Astrocyte of the cerebellum (primary cell): ENCODE measurements around the gene CCDC71L.

Experiments
- DNase-seq: peaks from one replicate; pipeline ENCODE4 v3.0.0-alpha.2; 2011; ENCODE audit warnings: low read depth
- H3K4me3 ChIP-seq: 2 replicates; pipeline ENCODE4 v1.5.1; 2011; ENCODE audit warnings: mild to moderate bottlenecking, low read depth, low read length, moderate library complexity
- in situ Hi-C: cut with HindIII; loops from 2 replicates; pipeline ENCODE4 v1.10.0; 2017; ENCODE audit warnings: low sequenced_read_pairs
- TF ChIP-seq, protein P1 (sequence below): IDR thresholded peaks from 2 replicates; pipeline ENCODE4 v1.5.1; 2012; ENCODE audit warnings: low read length, low read depth, moderate library complexity, mild to moderate bottlenecking; ENCODE audit errors: missing control alignments

CCDC71L gene

DNA sequence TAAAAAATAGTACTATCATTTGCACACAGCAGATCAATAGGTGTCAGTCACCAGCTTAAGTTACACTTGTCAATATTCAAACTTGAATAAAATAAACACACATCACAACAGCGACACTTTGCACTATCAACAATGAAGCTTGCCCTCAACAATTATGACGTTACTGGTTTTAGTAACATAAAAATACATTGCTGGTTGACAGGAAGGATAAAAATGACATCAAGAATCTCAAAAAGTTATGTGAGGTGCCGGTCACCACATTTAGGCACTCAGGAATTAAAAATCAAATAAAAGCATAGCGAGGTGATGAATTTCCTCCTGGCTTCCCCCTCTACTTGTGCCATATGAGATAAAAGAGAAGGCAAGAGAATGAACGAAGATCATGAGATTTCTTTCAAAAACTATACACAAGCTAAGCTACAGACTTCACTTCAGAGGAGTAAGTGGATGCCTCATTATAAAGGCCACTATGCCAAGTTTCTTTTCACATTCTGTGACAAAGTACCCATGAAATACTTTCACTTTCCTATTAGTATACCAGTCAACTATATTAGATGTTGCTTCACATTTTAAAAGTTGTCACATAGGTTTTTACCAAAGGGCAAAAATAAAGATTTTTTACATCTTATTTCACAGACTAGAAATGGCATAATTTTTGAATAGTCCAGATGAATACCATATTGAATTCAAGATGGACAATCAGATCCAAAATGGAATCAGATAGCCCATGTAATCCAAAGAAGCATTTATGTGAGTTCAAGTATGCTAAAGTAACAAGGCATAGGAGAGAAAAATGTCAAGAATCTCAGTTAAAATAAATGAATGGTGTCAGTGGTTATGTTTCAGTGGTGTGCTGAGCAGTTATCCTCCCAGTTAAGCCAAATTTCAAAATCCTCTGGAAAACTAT lies 3.6 kb downstream of the CCDC71L start:
- in situ Hi-C loops: loop anchor here (10.0 kb wide), 1 partner anchor 173 kb away; no protein-coding TSS in a partner anchor
- no peak overlapping the region for H3K4me3 ChIP-seq
- DNase-seq: no peak
- TF ChIP-seq, protein P1, sequence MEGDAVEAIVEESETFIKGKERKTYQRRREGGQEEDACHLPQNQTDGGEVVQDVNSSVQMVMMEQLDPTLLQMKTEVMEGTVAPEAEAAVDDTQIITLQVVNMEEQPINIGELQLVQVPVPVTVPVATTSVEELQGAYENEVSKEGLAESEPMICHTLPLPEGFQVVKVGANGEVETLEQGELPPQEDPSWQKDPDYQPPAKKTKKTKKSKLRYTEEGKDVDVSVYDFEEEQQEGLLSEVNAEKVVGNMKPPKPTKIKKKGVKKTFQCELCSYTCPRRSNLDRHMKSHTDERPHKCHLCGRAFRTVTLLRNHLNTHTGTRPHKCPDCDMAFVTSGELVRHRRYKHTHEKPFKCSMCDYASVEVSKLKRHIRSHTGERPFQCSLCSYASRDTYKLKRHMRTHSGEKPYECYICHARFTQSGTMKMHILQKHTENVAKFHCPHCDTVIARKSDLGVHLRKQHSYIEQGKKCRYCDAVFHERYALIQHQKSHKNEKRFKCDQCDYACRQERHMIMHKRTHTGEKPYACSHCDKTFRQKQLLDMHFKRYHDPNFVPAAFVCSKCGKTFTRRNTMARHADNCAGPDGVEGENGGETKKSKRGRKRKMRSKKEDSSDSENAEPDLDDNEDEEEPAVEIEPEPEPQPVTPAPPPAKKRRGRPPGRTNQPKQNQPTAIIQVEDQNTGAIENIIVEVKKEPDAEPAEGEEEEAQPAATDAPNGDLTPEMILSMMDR: no peak

DNA sequence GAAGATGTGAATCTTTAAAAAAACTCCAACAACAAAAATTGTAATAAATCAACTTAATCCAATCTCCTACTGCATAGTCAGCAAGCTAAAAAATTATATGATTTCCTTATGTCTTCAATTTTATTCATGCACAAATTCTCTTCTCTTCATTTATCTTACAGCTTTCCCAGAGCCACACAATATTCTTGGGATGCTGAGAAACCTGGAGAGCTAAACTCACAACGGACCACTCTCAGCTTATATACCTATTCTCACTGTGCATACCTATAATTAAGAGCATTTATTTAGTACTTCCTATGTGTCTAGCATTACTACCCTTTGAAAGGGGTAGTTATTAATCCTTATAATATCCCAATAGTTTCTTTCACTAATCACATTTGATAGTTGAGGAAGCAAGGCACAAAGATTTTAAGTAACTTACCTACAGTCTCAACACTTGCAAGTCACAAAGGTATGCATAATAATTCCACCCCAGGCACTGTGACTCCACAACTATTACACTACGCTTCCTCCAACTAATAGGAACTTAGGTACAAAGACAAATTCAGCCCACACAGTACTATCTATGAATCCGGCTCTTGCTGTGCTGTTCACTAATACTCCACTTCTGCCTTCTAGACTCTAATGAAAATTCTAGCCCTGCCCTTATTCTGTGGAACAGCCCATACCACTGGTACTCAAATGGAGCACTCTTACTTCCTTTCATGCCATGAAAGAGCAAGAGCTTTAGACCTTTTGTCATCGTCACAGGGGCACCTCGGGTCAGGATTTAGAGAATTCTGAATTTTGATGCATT lies 5.1 kb downstream of the CCDC71L start:
- TF ChIP-seq, protein P1: no peak
- no peak overlapping the region for H3K4me3 ChIP-seq
- in situ Hi-C loops: loop anchor here (10.0 kb wide), 1 partner anchor 171 kb away; no protein-coding TSS in a partner anchor
- DNase-seq: no peak

- H3K4me3 ChIP-seq: no peak overlapping the region
- in situ Hi-C loops: loop anchor here (10.0 kb wide), 1 partner anchor 169 kb away; no protein-coding TSS in a partner anchor
- TF ChIP-seq, protein P1: no peak
- DNase-seq: no peak
Observed at GRCh38 chr7:106653488-106653887, 7.5 kb downstream of the CCDC71L start.

- TF ChIP-seq, protein P1: no peak
- H3K4me3 ChIP-seq: no peak overlapping the region
- in situ Hi-C loops: loop anchor here (10.0 kb wide), 1 partner anchor 168 kb away; no protein-coding TSS in a partner anchor
- no peak for DNase-seq
Observed at GRCh38 chr7:106652909-106653308, 8.0 kb downstream of the CCDC71L start.

- no peak overlapping the region for H3K4me3 ChIP-seq
- no peak for DNase-seq
- TF ChIP-seq, protein P1: no peak
- in situ Hi-C loops: loop anchor here (10.0 kb wide), 1 partner anchor 167 kb away; no protein-coding TSS in a partner anchor
Observed at GRCh38 chr7:106652092-106652491, 8.9 kb downstream of the CCDC71L start.

DNA sequence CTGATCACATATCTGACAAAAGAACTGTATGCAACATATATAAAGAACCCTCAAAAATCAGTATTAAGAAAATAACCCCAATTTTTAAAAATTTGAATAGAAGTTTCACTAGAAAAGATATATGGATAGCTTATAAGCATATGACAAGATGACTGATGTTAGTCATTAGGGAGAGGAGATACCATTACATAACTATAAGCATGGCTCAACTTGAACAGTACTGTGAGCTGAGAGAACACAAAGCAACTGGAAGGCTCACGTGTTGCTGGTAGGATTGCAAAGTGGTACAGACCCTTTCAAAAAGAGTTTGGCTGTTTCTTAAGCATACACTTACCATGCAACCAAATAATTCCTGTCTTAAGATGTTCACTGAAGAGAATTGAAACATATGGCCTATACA lies 14.7 kb downstream of the CCDC71L start:
- H3K4me3 ChIP-seq: no peak overlapping the region
- no peak for DNase-seq
- TF ChIP-seq, protein P1: no peak
- in situ Hi-C loops: no loop called here
